Choroid plexus epithelial cell (primary cell): ENCODE data around the gene CALHM3.
"Not testable (repeated sequence)": the region's sequence is repeated elsewhere in the genome, so short reads cannot be mapped to it uniquely, and the experiment has no call there.

ENCODE experiments used
- DNase-seq: peaks from one replicate; pipeline ENCODE4 v3.0.0-alpha.2; 2010; ENCODE audit warnings: low read depth
- H3K4me3 ChIP-seq: 2 replicates; pipeline ENCODE4 v1.5.1; 2011; ENCODE audit warnings: low read depth, mild to moderate bottlenecking, control low read depth, low read length, moderate library complexity
- TF ChIP-seq, protein P1 (sequence below): conservative IDR thresholded peaks from 2 replicates; pipeline ENCODE4 v1.5.1; 2011; ENCODE audit warnings: low read depth, mild to moderate bottlenecking, control low read depth, inconsistent platforms, low read length, moderate library complexity

CALHM3 gene

GRCh38 chr10:103492655-103493261 lies 13.7 kb upstream of the CALHM3 start:
- TF ChIP-seq, protein P1, sequence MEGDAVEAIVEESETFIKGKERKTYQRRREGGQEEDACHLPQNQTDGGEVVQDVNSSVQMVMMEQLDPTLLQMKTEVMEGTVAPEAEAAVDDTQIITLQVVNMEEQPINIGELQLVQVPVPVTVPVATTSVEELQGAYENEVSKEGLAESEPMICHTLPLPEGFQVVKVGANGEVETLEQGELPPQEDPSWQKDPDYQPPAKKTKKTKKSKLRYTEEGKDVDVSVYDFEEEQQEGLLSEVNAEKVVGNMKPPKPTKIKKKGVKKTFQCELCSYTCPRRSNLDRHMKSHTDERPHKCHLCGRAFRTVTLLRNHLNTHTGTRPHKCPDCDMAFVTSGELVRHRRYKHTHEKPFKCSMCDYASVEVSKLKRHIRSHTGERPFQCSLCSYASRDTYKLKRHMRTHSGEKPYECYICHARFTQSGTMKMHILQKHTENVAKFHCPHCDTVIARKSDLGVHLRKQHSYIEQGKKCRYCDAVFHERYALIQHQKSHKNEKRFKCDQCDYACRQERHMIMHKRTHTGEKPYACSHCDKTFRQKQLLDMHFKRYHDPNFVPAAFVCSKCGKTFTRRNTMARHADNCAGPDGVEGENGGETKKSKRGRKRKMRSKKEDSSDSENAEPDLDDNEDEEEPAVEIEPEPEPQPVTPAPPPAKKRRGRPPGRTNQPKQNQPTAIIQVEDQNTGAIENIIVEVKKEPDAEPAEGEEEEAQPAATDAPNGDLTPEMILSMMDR = no peak
- DNase-seq = no peak
- H3K4me3 ChIP-seq = no peak overlapping the region

DNA sequence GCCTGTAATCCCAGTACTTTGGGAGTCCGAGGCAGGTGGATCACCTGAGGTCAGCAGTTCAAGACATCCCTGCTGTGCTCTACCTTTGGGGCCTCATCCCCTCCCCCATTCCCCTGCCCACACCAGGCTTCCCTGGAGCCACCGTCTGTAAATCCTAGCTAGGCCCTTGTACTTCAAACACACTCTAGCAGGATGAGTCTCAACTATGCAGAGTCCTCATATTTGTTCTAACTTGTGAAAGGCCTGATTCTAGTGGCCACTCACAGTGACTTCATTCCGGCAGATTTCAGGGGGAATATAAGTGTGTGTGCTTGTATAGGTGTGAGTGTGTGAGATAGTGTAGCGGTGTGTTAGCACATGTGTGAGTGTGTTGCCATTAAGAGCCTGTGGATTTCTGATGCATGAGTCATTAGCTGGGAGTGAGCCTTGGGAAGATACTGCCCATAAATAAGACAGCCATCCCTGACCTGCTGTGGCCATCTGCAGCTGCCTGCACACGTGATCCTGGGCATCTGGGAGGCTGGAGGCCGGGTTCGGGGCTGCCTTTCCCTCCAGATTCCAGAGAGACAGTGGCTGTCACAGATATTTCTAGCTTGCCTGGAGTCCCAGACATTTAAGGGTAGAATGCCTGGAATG lies 12.8 kb upstream of the CALHM3 start:
- DNase-seq = peak; percentile 96
- no peak overlapping the region for H3K4me3 ChIP-seq
- TF ChIP-seq, protein P1 = no peak

DNA sequence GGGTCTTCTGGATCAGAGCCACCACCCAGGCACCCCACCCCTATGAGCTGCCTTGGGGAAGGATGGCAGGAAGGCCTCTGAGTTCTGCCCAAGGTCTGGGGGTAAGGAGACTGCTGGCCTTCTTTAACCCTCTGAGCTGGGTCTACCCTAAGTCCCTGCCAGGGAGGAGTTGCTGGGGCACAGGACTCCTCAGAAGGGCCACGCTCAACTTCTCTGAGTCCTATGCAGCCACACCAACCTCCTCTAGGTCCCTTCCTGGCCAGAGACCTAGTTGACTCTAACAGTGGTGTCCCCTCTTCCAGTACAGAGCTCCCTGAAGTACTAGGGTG lies 11.9 kb upstream of the CALHM3 start:
- H3K4me3 ChIP-seq = no peak overlapping the region
- no peak for DNase-seq
- TF ChIP-seq, protein P1 = no peak

GRCh38 chr10:103487410-103487708 lies 8.3 kb upstream of the CALHM3 start:
- TF ChIP-seq, protein P1 = no peak
- no peak for DNase-seq
- H3K4me3 ChIP-seq = no peak overlapping the region

DNA sequence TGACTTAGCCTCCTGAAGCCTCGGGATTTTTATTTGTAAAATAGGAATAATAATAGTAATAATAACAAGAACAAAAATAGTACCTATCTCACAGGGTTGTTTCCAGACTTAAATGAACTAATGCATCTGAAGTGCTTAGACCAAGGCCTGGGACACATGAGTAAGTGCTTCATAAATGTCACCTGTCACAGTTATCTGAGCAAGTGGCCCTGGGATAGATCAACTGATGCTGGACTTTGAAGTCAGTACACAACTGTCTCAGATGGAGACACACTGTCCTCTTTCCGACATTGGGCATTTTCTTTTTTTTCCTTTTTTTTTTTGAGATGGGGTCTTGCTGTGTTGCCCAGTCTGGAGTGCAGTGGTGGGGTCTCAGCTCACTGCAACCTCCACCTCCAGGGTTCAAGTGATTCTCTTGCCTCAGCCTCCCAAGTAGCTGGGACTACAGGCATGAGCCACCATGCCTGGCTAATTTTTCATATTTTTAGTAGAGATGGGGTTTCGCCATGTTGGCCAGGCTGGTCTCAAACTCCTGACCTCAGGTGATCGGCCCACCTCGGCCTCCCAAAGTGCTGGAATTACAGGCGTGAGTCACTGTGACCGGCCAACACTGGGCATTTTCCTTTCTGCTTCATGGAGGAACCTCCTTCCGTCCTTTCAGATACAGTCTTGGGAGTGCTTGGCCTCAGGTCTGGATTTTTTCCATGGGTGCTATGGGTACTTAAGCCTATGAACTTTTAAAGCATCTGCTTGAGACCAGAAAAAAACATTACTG lies 7.8 kb upstream of the CALHM3 start:
- not testable (repeated sequence) for DNase-seq, H3K4me3 ChIP-seq

DNA sequence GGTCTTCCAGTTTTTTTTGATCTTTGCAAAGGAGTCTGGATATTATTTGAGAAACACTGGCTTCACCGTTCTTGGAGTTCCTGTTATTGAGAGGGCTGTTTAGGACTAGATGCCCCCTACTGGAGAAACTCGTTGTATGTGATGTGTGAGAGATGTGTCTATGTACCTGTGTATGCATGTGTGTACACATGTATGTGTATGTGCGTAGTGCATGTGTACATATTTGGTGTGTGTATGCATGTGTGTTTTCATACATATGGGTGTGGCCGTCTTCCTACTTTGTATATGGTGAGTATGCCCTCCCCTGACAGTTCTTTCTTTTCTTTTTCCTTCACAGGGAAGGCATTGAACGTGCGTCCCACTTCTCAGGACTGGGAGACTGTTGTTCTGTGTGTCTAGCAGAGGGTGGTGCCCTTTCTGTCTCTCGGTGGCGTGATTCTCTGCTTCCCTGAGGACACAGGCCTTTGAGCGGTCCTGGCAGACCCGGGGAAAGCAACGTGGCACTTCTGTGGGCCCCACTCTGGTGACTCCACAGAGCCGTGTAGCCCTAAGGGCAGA lies 3.0 kb upstream of the CALHM3 start:
- peak; percentile 88 for DNase-seq
- no peak overlapping the region for H3K4me3 ChIP-seq

DNA sequence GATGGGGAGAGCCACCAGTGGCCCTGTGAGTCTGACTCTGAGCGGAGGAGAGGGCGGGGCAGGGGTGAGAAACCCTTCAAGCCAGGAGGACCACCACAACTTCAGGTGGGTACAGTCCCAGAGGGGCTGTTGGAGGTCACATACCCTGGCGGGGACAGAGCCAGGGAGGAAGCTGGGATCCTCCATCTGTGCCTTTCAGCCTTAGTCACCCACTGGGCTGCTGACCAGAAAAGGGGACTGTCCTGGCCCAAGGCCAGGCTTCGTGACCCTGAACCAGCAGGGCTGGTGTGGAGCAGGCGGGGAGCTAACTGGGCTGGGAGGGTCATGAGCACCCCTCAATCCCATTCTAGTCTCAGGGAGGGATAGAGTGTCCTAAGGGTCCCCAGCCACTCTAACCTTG lies 1.5 kb upstream of the CALHM3 start:
- no peak overlapping the region for H3K4me3 ChIP-seq
- DNase-seq = no peak
- TF ChIP-seq, protein P1 = no peak

More for the DNA sequence above, 3.0 kb upstream of the CALHM3 start:
- TF ChIP-seq, protein P1 = peak; percentile 71
